Sigmoid colon (tissue), 4 donors: ENCODE results near the gene SAA1.

ENCODE experiments used
- CTCF ChIP-seq, 4 experiments: fragments of 450-650 bp in 3 of 4; fragments of 200-600 bp in 1 of 4; IDR thresholded peaks; one replicate each; pipeline ENCODE4 v1.5.1; 2016 to 2019; ENCODE audit warnings: antibody characterized with exemption in 4 of 4, mild to moderate bottlenecking in 3 of 4, moderate library complexity in 2 of 4
- EP300 ChIP-seq, 4 donors: sonication (generic); formaldehyde crosslinking; IDR thresholded peaks; one replicate each; pipeline ENCODE4 v1.6.1; 2017; ENCODE audit warnings: antibody characterized with exemption in 4 of 4
- POLR2A ChIP-seq, 2 donors: fragments of 450-650 bp; IDR thresholded peaks; one replicate each; pipeline ENCODE4 v1.6.1; 2016; ENCODE audit warnings: antibody characterized with exemption in 2 of 2, mild to moderate bottlenecking in 2 of 2, moderate library complexity in 2 of 2
- POLR2AphosphoS5 ChIP-seq, 4 donors: sonication (generic); formaldehyde crosslinking; IDR thresholded peaks; one replicate each; pipeline ENCODE4 v1.6.1; 2017; ENCODE audit warnings: antibody characterized with exemption in 4 of 4

DNA sequence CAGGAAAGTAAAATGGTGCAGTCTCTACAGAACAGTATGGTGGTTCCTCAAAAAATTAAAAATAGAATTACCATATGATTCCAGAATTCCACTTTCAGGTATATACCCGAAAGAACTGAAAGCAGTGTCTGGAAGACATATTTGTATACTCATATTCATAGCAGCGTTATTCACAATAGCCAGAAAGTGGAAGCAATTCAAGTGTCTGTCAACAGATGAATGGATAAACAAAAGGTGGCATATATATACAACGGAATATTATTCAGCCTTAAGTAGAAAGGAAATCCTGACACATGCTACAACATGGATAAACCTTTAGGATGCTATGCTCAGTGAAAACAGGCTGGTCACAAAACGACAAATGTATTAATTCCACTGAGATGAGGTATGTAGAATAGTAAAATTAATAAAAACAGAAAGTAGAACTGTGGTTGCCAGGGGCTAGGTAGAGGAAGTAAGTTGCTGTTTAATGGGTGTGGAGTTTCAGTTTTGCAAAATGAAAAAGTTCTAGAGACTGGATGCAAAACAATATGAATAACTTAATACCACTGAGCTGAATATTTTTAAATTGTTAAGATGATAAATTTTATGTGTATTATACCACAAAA, 14.5 kb downstream of the SAA1 start:
- no peak for TF ChIP-seq CTCF (IDR thresholded peaks at IDR 0.05)
- TF ChIP-seq EP300 (IDR thresholded peaks at IDR 0.05), result no peak
- no peak for TF ChIP-seq POLR2AphosphoS5 (IDR thresholded peaks at IDR 0.05)
- no peak for TF ChIP-seq POLR2A (IDR thresholded peaks at IDR 0.05)
